HL-60 (cell line): ENCODE data around the gene CLEC2B.

Experiments used
- CTCF ChIP-seq: IDR thresholded peaks from one replicate; pipeline ENCODE4 v1.5.1; 2011; ENCODE audit warnings: low read length, control low read depth, inconsistent platforms; ENCODE audit not compliant: insufficient read depth
- POLR2AphosphoS5 ChIP-seq: IDR thresholded peaks from 2 replicates; pipeline ENCODE4 v1.6.1; 2012; ENCODE audit warnings: low read depth
- REST ChIP-seq: IDR thresholded peaks from 2 replicates; pipeline ENCODE4 v1.6.1; 2012; ENCODE audit warnings: low read depth; ENCODE audit not compliant: insufficient replicate concordance
- SPI1 ChIP-seq: IDR thresholded peaks from 2 replicates; pipeline ENCODE4 v1.6.1; 2012; ENCODE audit warnings: low read depth, mild to moderate bottlenecking, borderline replicate concordance

GRCh38 chr12:9911708-9912107, 42.6 kb upstream of the CLEC2B start:
- TF ChIP-seq CTCF (no peak), POLR2AphosphoS5 (no peak), REST (no peak), SPI1 (no peak)
